ENCODE results near the gene PGM2L1.
"Not testable (repeated sequence)": the region's sequence is repeated elsewhere in the genome, so short reads cannot be mapped to it uniquely, and the experiment has no call there.

PGM2L1 gene

GRCh38 chr11:74338963-74339362, 59.3 kb downstream of the PGM2L1 start:
- no peak for DNase-seq (ENCODE audit: low read depth, low spot score)

GRCh38 chr11:74333193-74333592, 65.0 kb downstream of the PGM2L1 start:
- DNase-seq (ENCODE audit: low read depth, low spot score): no peak

GRCh38 chr11:74332291-74332690, 65.9 kb downstream of the PGM2L1 start:
- DNase-seq (ENCODE audit: low read depth, low spot score): no peak

- DNase-seq (ENCODE audit: low read depth, low spot score): not testable (repeated sequence)
Observed at GRCh38 chr11:74331000-74331399, 67.2 kb downstream of the PGM2L1 start.

GRCh38 chr11:74330075-74330858, 68.0 kb downstream of the PGM2L1 start:
- no peak for DNase-seq (ENCODE audit: low read depth, low spot score)

- DNase-seq (ENCODE audit: low read depth, low spot score): no peak
Observed at GRCh38 chr11:74327076-74327475, 71.2 kb downstream of the PGM2L1 start.

GRCh38 chr11:74326665-74327064, 71.6 kb downstream of the PGM2L1 start:
- no peak for DNase-seq (ENCODE audit: low read depth, low spot score)

- DNase-seq (ENCODE audit: low read depth, low spot score): no peak
Observed at GRCh38 chr11:74325649-74326645, 72.3 kb downstream of the PGM2L1 start.

- DNase-seq (ENCODE audit: low read depth, low spot score): no peak
Observed at GRCh38 chr11:74322667-74323066, 75.6 kb downstream of the PGM2L1 start.

GRCh38 chr11:74321487-74322188, 76.6 kb downstream of the PGM2L1 start:
- no peak for DNase-seq (ENCODE audit: low read depth, low spot score)

- no peak for DNase-seq (ENCODE audit: low read depth, low spot score)
Observed at GRCh38 chr11:74320538-74320937, 77.7 kb downstream of the PGM2L1 start.

- DNase-seq (ENCODE audit: low read depth, low spot score): no peak
Observed at GRCh38 chr11:74319139-74319816, 79.0 kb downstream of the PGM2L1 start.

- no peak for DNase-seq (ENCODE audit: low read depth, low spot score)
Observed at GRCh38 chr11:74318241-74318932, 79.8 kb downstream of the PGM2L1 start.

- no peak for DNase-seq (ENCODE audit: low read depth, low spot score)
Observed at GRCh38 chr11:74316772-74317505, 81.3 kb downstream of the PGM2L1 start.

GRCh38 chr11:74312326-74312725, 85.9 kb downstream of the PGM2L1 start:
- no peak for DNase-seq (ENCODE audit: low read depth, low spot score)

GRCh38 chr11:74311352-74311926, 86.8 kb downstream of the PGM2L1 start, which contains the start of gene P4HA3:
P4HA3 (minus strand) TSS chr11:74311640; CDS start chr11:74311611, 29 bp downstream.
- peak; percentile 25 for DNase-seq (ENCODE audit: low read depth, low spot score)

- DNase-seq (ENCODE audit: low read depth, low spot score): no peak
Observed at GRCh38 chr11:74310857-74311256, 87.4 kb downstream of the PGM2L1 start.

- DNase-seq (ENCODE audit: low read depth, low spot score): no peak
Observed at GRCh38 chr11:74307434-74307833, 90.8 kb downstream of the PGM2L1 start.

GRCh38 chr11:74306435-74307175, 91.6 kb downstream of the PGM2L1 start:
- no peak for DNase-seq (ENCODE audit: low read depth, low spot score)
